GM18873 (cell line): ENCODE results near the gene COCH.

Experiments used
- ATAC-seq: cut with Tn5 transposase; IDR thresholded peaks from one replicate; pipeline ENCODE4 v1.9.1; 2021; ENCODE audit warnings: mild to moderate bottlenecking, moderate library complexity, moderate number of reproducible peaks; ENCODE audit not compliant: unreplicated experiment, low FRiP score

The COCH gene

DNA sequence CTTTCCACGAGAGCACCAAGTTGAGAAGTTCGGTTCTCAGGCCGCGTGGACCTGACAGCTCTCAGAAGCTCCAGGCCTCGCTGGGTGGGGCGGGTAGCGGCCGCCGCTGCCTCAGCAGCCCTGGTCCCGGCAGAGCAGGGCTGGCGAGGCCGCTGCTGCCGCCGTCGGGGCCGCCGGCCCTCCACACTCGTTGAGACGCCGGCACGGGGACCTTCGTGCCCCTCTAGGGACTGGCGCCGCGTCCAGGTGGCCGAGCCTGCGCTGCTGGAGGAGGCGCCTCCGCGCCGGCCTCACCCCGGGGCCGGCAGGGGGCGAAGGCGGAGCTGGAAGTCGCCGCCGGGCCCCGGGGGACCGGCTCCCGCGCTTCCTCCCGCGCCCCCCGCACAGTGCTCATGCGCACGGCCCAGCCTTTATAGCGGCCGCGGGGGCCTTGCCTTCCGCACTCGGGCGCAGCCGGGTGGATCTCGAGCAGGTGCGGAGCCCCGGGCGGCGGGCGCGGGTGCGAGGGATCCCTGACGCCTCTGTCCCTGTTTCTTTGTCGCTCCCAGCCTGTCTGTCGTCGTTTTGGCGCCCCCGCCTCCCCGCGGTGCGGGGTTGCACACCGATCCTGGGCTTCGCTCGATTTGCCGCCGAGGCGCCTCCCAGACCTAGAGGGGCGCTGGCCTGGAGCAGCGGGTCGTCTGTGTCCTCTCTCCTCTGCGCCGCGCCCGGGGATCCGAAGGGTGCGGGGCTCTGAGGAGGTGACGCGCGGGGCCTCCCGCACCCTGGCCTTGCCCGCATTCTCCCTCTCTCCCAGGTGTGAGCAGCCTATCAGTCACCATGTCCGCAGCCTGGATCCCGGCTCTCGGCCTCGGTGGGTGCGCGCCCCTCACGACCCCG lies at the start of gene COCH:
COCH (plus strand) TSS at position 440 of the 879 bp plus-strand sequence; CDS start at position 820, 380 bp downstream.
- peak; percentile 40 for ATAC-seq

DNA sequence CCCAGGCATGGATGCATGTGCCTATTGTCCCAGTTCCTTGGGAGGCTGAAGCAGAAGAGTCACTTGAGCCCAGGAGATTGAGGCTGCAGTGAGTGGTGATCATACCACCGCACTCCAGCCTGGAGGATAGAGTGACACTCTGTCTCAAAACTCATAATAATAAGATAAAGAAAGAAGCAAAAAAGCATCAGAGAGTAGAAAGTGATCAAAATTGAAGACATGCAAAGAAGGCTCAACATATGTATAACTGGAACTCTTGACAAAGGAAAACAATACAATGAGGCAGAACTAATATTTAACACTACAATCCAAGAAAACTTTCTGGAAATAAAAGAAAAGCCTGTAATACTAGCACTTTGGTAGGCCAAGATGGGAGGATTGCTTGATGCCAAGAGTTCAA lies 48.3 kb upstream of the COCH start:
- ATAC-seq = no peak

DNA sequence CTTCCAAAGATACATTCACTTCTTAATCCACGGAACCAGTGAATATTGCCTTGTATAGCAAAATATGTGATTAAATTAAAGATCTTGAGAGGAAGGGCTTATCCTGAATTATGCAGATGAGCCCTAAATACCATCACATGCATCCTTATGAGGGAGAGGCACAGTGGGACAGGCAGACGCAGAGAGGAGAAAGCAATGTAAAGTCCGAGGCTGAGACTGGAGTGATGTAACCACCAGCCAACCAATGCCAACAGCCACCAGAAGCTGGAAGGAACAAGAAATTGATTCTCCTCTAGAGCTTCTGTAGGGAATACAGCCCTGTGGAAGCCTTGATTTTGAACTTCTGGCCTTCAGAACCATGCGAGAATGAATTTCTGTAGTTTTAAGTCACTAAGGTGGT lies 44.5 kb upstream of the COCH start:
- no peak for ATAC-seq

GRCh38 chr14:30834353-30834752 lies 40.0 kb upstream of the COCH start:
- ATAC-seq = no peak

GRCh38 chr14:30838351-30838750 lies 36.0 kb upstream of the COCH start:
- no peak for ATAC-seq

- ATAC-seq = no peak
Measured at GRCh38 chr14:30840086-30840779, 34.1 kb upstream of the COCH start.

GRCh38 chr14:30842431-30842830 lies 31.9 kb upstream of the COCH start:
- no peak for ATAC-seq

- no peak for ATAC-seq
Measured at GRCh38 chr14:30848449-30849240, 25.7 kb upstream of the COCH start.

DNA sequence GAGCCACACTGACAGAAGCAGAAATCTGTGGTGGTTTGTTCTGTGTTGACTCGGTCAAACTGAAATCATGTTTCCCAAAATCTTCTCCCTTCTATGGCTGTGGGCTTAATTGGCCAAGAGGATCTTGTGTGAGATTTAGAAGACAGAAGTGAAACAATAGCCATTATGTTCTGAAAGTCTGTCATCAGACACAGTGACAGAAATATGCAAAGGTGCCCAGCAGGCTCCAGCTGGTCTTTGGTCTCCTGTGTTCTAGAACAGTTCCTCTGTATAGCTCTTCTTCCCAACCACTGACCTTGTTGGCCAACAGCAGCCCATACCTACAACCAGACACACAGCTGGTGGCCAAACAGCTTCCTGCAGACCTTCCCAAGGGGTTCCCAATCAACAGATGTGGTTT lies 25.0 kb upstream of the COCH start:
- ATAC-seq = peak; percentile 95

GRCh38 chr14:30849983-30850382 lies 24.4 kb upstream of the COCH start:
- no peak for ATAC-seq

GRCh38 chr14:30853946-30854345 lies 20.4 kb upstream of the COCH start:
- ATAC-seq = no peak

DNA sequence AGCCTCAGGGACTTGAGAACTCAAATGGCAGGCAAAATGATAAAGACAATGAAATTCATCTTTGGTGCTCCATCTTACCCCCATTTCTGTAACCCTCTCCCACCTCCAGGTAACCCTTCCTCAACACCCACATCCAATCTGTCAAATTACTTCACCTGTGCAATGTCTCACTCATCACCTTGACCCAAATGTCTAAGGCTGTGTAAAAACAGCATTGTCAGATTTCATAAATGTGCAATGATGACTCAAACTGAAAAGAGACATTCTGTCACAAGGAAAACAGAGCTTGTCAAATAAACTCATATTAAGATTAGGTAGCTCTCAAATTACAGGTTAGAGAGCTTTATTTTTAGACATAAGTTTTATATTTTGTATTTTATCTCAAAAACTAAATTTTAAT lies 19.9 kb upstream of the COCH start:
- no peak for ATAC-seq

GRCh38 chr14:30855345-30856037 lies 18.9 kb upstream of the COCH start:
- peak; percentile 68 for ATAC-seq

GRCh38 chr14:30861200-30861599 lies 13.2 kb upstream of the COCH start:
- no peak for ATAC-seq

- no peak for ATAC-seq
Measured at GRCh38 chr14:30864934-30865333, 9.4 kb upstream of the COCH start.

DNA sequence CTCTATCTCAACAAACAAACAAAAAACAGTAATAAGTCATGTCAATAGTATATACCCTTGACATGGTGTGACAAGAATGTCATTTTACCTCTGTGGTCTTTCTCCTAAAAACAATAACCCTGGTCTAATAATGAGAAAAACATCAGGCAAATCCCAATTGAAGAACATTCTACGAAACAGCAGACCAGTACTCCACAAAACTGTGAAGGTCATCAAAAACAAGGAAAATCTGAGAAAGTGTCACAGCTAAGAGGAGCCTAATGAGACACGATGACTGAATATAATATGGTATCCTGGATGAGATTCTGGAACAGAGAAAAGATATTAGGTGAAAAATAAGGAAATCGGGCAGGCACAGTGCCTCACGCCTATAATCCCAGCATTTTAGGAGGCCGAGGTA lies 5.6 kb upstream of the COCH start:
- ATAC-seq = no peak

- no peak for ATAC-seq
Measured at GRCh38 chr14:30869551-30870155, 4.7 kb upstream of the COCH start.

- no peak for ATAC-seq
Measured at GRCh38 chr14:30872602-30873001, 1.8 kb upstream of the COCH start.

DNA sequence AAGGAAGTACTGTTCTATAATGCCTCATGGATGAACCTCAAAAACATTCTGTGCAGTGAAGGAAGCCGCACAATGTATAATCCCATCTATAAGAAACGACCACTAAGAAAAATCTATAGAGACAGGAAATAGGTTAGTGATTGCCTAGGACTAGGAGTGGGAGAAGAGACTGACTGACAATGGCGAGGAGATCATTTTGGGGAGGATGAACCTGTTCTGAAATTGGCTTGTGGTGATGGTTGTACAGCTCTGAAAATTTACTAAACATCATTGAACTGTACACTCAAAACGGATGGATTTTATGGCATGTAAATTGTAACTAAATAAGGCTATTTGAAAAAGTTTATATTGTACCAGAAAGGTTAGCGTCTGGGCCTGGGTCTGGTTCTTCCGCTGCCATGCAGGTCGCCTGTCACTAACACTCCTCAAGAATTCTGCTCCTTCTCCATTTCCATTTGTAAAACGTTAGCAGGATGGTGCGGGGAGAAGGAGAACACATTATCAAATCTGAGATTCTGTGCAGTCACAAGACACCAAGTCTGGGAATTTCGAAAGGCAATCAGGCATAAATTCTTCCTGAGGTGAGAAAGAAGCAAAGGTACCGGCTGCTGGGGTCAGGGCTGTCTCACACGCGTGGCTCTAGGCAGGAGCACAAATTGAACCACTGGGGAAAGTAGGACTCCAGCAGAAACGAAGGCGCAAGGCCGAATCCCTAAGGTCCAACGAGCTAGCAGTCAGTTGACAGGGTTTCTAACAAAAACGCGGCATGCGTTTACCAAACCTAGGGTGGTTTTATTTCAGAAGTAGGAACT lies 845 bp upstream of the COCH start:
- no peak for ATAC-seq
